Activated CD4-positive, alpha-beta T cell treated with anti-CD3 and anti-CD28 coated beads, Interleukin-2, Interleukin-4, amounts not matched to agents 100 ng/mL and 50 ng/mL, durations not matched to agents 16 hours and 8 hours (primary cell): ENCODE results near the gene INIP.

Source experiments
- DNase-seq: peaks from one replicate; pipeline ENCODE4 v3.0.0-alpha.2; 2020; ENCODE audit warnings: low spot score

The INIP gene

GRCh38 chr9:112717661-112718331, at the start of gene INIP:
INIP (minus strand) TSS chr9:112718117; CDS start chr9:112716485, 1,632 bp downstream.
- peak; percentile 98 for DNase-seq

DNA sequence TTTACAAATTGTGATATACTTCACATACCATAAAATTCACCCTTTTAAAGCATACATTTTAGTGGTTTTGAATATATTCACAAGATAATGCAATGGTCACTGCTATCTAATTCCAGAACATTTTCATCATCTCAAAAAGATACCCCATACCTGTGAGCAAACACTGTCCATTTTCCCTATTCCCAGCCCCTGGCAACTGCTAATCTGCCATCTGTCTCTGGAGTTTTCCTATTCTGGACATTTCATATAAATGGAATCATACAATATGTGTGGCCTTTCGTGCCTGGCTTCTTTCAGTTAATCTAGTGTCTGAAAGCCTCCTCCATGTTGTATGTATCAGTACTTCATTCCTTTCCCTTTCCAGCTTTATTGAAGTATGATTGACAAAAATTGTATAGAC, 47.4 kb upstream of the INIP start:
- DNase-seq, result no peak

DNA sequence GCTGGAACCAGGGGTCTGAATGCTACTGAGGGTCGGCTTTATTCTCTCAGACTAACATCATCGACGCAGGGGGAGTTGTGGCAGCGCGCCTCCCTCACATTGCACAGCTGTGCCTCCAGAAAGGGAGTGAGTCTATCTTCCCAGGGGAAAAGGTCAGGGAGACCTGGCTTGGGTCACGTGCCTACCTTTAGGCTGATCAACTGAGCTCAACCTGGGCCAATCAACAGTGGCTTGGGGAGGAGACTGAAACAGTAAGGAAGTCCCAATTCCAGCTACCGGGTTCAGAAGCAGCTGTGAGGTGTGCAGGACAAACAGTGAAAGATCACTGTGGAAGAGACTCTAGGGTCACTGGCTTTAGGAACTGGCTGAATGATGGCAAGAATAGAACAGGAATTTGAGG, 46.9 kb upstream of the INIP start:
- no peak for DNase-seq

- no peak for DNase-seq
Measured at GRCh38 chr9:112764344-112764743, 46.4 kb upstream of the INIP start.

DNA sequence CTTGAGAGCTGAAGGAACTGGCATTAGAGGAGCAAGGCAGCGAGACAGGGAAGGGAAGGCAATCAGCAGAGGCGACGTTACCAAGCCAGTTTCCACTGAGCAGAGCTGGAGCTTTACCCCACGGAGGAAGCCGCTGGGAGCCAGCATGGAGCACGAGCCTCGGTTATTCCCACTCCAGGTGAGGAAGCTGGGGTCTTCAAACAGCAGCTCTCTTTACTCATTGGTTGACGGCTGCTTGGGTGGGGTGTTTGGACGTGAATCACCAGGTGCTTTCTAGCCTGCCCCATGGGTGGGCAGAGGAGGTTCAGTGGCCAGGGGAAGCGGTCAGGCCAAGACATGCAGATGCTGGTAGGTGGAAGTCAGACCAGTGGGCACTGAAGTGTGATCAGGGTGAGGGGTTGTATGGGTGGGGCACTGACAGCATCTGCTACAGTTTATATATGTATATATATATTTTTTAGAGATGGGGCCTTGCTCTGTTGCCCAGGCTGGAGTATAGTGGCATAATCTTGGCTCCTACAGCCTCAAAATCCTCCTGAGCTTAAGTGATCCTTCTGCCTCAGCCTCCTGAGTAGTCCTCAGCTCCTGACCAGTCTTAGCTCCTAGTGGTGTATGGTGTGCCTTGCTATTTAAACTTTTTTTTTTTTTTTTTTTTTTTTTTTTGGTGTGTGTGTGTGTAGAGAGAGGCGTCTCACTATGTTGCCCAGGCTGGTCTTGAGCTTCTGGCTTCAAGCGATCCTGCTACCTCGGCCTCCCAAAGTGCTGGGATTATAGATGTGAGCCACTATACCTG, 45.0 kb upstream of the INIP start:
- no peak for DNase-seq

DNA sequence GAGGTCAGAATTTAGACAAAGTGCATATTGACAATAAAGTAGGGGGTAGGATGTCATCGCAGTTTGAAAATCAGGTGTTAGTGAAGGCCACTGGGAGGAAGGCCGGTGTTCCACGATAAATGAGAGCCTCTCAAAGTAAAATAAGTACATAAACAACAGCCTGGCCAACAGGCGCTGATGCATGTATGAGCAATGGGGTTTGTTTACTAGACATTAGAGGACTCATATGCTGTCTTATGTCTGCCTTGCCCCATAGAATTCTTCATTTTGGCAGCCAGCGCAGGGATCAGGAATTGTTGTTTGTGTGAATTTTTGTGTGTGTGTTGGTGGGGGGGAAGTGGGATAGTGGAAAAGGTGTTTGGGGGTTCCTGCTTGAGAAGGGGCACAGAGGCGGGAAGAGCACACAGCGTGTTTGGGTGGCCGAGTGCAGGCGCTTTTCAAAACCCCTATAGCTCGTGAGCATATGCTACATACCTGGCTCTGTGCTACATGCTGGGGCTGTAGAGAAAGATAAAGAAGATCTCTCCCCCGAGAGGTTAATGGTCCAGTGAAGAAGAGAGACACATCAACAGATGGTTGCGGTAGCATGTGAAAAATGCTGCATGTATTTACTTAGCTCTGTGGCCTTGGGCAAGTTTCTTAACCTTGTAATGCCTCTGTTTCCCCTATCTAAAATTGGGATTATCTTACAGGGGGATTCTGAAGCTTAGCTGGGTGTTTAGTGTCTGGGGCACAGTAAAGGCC, 44.2 kb upstream of the INIP start:
- no peak for DNase-seq

DNA sequence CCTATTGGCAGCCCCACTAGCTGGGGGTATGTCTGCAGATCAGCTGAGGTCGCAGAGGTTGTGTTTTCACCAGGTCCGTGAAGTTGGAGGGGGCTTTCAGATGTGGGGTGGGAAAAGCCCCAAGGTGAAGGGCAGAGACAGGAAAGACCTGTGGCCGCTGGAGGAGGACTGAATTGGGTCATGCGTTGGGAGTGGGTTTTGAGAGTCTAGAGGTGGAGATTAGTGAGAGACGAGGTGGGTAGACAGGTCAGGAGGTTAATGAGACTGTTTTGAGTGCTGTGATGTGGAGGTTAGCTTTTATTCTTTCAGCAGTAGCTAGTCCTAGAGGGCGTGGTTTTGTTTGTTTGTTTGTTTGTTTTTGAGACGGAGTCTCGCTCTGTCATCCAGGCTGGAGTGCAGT, 42.9 kb upstream of the INIP start:
- no peak for DNase-seq

DNA sequence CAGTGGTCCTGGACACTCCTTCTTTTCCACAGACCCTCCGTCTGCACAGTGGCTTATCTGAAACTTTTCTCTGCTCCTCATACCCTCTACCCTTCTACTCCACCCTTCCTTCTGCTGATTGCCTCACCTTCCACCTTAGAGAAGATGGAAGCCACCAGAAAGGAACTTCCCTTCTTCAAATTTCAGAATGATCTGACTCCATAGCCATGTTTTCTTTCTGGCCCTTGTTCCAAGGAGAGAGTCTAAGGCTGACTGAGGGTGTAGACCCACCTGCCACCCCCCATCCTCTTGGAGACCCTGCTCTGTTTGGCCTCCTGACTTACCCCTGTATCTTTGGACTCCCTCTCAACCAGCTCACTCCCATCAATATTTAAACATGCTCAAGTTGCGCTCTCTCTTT, 40.0 kb upstream of the INIP start:
- no peak for DNase-seq

DNA sequence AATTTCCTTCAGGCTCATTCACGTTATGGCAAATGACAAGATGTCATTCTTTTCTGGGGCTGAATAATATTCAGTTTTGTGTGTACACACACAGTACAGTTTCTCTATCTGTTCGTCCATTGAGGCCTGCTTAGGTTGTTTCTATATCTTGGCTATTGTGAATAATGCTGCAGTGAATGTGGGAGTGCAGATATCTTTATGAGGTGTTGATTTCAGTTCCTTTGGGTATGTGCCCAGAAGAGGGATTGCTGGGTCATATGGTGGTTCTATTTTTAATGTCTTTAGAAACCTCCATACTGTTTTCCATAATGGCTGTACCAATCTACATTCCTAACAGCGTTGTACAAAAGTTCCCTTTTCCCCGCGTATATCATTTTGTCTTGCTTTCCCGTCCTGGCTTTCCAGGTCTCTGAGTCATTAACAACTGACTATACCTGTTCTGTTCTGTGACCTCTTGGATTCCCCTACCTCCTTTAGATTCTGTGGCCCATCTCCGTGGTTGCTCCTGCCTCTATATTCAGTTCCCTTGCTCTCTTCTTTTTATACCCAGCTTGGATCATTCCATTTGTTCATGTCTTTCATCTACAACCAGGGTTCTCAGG, 39.5 kb upstream of the INIP start:
- DNase-seq, result no peak

DNA sequence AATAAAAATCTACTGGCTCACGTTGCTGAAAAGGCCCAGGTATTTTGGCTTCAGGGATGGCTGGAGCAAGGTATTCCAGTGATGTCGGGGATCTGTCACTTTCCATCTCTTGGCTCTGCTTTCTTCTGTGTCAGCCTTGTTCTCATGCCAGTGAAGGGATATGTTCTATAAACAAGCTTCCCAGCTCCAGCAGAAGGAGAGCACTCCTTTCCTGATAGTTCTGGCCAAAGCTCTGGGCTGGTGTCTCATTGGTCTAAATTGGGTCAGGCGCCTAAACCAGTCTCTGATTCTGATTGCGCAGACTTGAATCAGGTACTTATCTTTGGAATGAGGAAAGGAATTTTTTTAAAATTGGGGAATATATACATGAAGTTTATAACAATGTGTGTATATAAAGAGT, 37.8 kb upstream of the INIP start:
- no peak for DNase-seq

DNA sequence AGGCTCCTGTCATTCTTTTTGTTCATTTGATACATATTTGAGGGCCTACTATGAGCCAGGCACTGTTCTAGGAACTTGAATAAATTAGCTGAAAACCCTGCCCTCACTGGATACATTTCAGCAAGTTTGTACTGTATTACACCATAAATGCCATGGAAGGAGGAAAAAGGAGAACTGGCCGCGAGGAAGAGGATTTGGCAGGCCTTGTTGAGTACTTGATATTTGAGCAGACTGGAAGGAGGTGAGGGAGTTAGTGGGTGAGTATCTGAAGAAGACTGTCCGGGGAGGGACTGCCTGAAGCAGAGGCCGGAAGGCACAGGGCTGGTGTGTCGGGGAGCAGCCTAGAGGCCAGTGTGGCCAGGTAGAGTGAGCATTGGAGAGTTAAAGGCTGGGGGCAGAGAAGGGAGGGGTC, 37.1 kb upstream of the INIP start:
- no peak for DNase-seq

- peak; percentile 83 for DNase-seq
Measured at GRCh38 chr9:112754578-112754977, 36.7 kb upstream of the INIP start.

- peak; percentile 44 for DNase-seq
Measured at GRCh38 chr9:112753725-112754124, 35.8 kb upstream of the INIP start.

DNA sequence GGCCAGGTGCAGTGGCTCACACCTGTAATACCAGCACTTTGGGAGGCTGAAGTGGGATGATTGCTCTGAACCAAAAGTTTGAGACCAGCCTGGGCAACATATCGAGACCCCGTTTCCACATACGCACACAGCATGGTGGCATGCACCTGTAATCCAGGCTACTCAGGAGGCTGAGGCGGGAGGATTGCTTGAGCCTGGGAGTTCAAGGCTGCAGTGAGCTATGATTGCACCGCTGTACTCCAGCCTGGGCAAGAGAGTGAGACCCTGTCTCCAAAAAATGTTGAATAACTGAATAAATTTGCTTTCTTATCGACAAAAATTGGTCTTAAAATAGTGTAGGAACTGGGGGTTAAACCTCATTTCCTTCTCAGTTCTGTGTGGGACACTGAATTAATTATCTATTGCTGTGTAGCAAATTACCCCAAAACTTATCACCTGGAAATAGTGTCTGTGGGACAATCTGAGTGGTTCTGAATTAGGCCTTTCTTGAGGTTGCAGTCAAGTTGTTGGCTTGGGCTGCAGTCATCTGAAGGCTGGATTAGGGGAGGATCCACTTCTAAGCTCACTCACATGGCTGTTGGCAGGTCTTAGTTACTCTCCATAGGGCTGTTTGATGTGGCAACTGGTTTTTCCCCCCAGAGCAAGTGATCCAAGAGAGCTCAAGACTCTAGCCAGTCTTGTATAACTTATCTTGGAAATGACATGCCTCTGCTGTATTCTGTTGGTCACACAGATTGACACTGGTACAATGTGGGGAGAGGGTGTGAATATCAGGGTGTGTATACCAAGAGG, 34.6 kb upstream of the INIP start:
- DNase-seq, result no peak

DNA sequence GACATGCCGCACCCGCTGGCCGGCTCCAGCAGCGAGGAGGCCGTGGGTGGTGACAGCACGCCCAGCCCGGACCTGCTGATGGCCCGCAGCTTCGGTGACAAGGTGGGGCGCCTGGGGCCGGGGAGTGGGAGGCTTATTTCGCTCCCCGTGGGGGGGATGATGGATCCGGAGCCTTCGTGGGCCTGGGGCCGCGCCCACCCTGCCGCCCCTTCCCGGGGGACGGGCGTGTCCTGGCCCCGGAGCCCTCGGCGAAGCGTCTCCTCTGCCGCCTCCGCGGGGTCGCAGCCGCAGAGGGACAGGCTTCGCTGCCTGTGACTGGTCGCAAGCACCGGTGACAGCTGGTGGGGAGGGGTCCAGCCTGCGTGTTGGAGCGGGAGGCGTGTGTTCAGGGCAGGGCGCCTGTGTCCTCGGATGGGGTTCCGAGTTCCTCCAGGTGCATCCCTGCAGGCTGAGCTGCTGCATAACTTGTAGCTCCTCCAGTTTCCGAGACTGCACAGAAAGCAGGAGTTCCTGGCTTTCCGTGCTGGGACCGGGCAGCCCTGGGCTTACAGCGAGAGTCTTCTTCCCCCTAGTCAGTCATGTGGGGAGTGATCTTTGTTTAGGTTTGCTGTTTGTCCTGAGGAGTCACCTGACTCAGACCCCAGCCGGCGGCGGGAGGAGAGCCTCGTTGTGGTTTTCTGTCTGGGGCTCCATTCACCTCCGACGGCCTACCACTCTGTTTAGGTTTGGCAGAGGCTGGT, 33.3 kb upstream of the INIP start:
- peak; percentile 64 for DNase-seq

DNA sequence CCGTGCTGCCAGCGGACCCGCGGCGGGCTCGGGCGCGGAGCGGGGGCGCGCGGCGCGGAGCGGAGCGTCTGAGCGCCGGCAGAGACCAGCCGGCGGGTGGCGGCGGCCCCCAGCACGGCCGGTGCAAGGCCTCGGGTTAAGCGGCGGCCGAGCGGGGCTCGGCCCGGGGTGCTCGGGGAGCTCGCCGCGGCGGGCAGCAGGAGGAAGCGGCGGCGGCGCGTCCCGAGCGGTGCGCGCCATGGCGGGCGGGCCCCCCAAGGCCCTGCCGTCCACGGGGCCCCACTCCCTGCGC, 32.8 kb upstream of the INIP start:
- DNase-seq, result no peak

DNA sequence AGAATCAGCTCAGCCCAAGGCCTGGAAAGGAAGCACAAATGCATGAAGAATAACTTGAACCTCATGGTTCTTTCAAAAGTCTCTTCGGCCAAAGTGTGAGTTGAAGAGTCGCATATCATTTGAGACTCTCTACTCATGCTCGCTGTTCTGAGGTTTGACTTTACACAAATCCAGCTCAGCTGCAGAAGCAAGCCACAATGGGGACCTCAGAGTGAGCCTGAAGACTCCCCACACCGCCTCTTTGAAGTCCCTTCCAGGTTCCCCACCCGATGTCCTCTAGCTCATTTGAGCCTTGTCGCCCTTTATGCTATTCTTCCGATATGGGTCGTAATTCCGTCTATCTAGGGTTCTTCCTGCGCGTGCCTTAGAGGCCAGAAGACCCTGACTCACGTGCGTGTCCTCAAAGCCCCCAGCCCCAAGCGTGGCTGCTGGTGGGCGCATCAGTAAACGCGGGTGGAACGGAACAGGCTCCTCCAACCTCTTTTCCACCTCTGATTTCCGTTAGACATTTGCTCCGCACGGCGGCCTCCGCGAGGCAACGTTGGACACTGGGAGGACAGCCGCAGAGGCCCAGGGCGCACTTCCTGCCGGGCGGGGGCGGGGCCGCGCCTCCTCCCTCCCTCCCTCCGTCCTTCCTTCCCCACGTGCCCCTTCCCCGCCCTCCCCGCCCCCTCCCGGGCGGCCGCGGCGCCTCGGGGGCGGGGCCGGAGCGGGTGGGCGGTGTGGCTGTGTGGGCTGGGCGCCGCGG, 32.3 kb upstream of the INIP start, which contains the start of gene SNX30:
SNX30 (plus strand) TSS at position 745 of the 748 bp plus-strand sequence. CDS start 242 bp downstream, outside the sequence.
- DNase-seq, result peak; percentile 81

- DNase-seq, result no peak
Measured at GRCh38 chr9:112747094-112747493, 29.2 kb upstream of the INIP start.

DNA sequence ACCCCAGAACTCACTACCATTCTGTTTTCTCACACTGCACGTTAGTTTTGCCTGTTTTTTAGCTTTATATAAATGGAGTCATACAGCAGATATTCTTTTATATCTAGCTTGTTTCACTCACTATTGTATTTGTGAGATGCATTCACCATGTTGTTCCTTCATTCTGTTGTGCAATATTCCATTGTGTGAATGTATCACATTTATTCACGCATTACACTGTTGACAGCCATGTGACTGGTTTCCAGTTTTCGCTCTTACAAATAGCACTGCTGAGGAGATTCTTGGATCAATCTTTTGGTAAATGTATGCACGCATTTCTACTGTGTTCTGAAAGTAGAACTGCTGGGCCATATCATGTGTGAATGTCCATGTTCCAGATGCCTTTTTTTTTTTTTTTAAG, 26.3 kb upstream of the INIP start:
- no peak for DNase-seq

DNA sequence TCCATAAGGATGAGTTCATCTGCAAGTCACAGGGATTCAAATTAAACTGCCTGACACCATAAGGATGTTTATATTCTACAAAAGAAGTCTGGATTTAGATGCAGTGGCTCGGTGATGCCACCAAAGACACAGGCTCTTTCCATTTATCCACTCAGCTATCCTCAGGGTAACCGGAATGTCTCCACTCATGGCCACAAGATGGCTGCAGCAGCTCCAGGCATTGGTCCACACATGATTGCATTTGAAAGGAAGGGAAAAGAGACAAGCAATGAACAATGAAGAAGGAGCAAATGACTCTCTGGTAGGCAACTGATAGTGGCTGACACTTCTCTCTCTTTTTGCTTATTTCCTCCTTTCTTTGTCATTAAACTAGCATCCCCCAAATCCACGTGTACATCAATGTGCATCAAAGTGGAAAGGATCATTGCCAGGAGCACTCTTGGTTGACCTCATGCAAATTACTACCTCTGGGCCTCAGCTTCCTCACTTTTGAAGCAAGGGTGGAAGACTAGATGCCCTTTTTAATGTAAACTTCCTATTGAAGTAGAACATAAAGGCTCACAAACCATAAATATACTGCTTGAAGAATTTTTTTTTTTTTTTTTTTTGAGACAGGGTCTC, 25.4 kb upstream of the INIP start:
- DNase-seq, result no peak
